ENCODE measurements around the gene TMEM198.

GRCh38 chr2:219496825-219497494 lies 46.9 kb upstream of the TMEM198 start:
- TF ChIP-seq CTCF (IDR thresholded peaks at IDR 0.05) (no peak), POLR2A (IDR thresholded peaks at IDR 0.05) (no peak)

Data from right lobe of liver (tissue), 4 donors.